IMR-90 (cell line): ENCODE results near the gene NOS1AP.

Experiments
- BHLHE40 ChIP-seq: fragments of 150-350 bp; IDR thresholded peaks from 2 replicates; pipeline ENCODE4 v1.6.1; 2016; ENCODE audit warnings: mild to moderate bottlenecking, low read depth, low read length
- CHD1 ChIP-seq: IDR thresholded peaks from 2 replicates; pipeline ENCODE4 v1.6.1; 2012; ENCODE audit warnings: low read depth, low read length, improper control_type of control experiment
- CTCF ChIP-seq: conservative IDR thresholded peaks from 2 replicates; pipeline ENCODE4 v1.5.1; 2012; ENCODE audit warnings: mild to moderate bottlenecking, low read depth, low read length, improper control_type of control experiment
- FOS ChIP-seq: fragments of 150-350 bp; IDR thresholded peaks from 2 replicates; pipeline ENCODE4 v1.6.1; 2016; ENCODE audit warnings: low read depth, low read length
- MAFK ChIP-seq: IDR thresholded peaks from 2 replicates; pipeline ENCODE4 v1.6.1; 2012; ENCODE audit warnings: low read depth, low read length, improper control_type of control experiment
- MAZ ChIP-seq: IDR thresholded peaks from 2 replicates; pipeline ENCODE4 v1.6.1; 2012; ENCODE audit warnings: low read depth, mild to moderate bottlenecking, low read length, improper control_type of control experiment, moderate library complexity, borderline replicate concordance
- POLR2A ChIP-seq: IDR thresholded peaks from 2 replicates; pipeline ENCODE4 v1.6.1; 2012; ENCODE audit warnings: mild to moderate bottlenecking, low read depth, low read length
- RAD21 ChIP-seq: IDR thresholded peaks from 2 replicates; pipeline ENCODE4 v1.6.1; 2012; ENCODE audit warnings: low read length, improper control_type of control experiment
- RFX5 ChIP-seq: IDR thresholded peaks from 2 replicates; pipeline ENCODE4 v1.8.0; 2012; ENCODE audit warnings: low read depth, mild to moderate bottlenecking, low read length, moderate library complexity
- USF2 ChIP-seq: fragments of 150-350 bp; IDR thresholded peaks from 2 replicates; pipeline ENCODE4 v1.6.1; 2017; ENCODE audit warnings: mild to moderate bottlenecking, antibody characterized with exemption, low read length, low read depth

GRCh38 chr1:162222730-162223129, 153.2 kb downstream of the NOS1AP start:
- TF ChIP-seq USF2 (no peak), CTCF (no peak), POLR2A (no peak), MAZ (no peak), CHD1 (no peak), MAFK (no peak), RAD21 (no peak), BHLHE40 (no peak), RFX5 (no peak), FOS (no peak)
